Suprapubic skin (tissue), 3 donors: ENCODE results near the gene GTF2H1.

Source experiments
- POLR2AphosphoS5 ChIP-seq, 3 donors: sonication (generic); formaldehyde crosslinking; IDR thresholded peaks; one replicate each; pipeline ENCODE4 v1.6.1; 2017; ENCODE audit warnings: antibody characterized with exemption in 3 of 3
- TF ChIP-seq, protein P1 (sequence below), 2 donors: fragments of 200-600 bp in 1 of 2; fragments of 450-650 bp in 1 of 2; sonication (generic) in 1 of 2; IDR thresholded peaks; one replicate each; pipeline ENCODE4 v1.5.1; 2016 to 2019; ENCODE audit warnings: antibody characterized with exemption in 2 of 2, mild to moderate bottlenecking in 1 of 2, moderate library complexity in 1 of 2

DNA sequence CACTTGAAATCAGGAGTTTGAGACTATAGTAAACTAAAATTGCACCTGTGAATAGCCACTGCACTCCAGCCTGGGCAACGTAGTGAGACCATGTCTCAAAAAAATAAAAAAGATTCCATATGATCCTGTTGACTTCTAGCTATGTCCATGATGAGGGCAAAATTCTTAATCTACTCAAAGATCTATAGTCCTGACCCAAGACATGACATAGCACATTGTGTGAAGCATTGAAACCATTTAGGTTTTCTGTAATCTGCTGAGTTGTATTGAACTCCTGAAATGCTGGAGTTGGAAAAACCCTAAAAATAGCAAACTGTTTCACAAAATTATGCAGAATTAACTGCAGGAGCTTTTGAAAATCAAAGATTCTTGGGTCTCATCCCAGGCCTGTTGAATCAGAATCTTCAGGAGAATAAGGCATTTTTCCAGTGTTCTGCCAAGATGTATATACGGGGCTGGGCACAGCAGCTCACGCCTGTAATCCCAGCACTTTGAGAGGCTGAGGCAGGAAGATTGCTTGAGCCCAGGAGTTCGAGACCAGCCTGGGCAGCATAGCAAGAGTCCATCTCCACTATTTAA is 42.2 kb downstream of the GTF2H1 start:
- TF ChIP-seq, protein P1, sequence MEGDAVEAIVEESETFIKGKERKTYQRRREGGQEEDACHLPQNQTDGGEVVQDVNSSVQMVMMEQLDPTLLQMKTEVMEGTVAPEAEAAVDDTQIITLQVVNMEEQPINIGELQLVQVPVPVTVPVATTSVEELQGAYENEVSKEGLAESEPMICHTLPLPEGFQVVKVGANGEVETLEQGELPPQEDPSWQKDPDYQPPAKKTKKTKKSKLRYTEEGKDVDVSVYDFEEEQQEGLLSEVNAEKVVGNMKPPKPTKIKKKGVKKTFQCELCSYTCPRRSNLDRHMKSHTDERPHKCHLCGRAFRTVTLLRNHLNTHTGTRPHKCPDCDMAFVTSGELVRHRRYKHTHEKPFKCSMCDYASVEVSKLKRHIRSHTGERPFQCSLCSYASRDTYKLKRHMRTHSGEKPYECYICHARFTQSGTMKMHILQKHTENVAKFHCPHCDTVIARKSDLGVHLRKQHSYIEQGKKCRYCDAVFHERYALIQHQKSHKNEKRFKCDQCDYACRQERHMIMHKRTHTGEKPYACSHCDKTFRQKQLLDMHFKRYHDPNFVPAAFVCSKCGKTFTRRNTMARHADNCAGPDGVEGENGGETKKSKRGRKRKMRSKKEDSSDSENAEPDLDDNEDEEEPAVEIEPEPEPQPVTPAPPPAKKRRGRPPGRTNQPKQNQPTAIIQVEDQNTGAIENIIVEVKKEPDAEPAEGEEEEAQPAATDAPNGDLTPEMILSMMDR (IDR thresholded peaks at IDR 0.05), result no peak
- no peak for TF ChIP-seq POLR2AphosphoS5 (IDR thresholded peaks at IDR 0.05)
